HFFc6 (cell line): ENCODE data around the gene ANKRD55. TPM values are rescaled to one million over a fixed set of nuclear protein-coding genes. Genes with fewer than 3 reads are reported as not detected.
"Not testable (repeated sequence)": the region's sequence is repeated elsewhere in the genome, so short reads cannot be mapped to it uniquely, and the experiment has no call there.

ENCODE experiments used
- DNase-seq: peaks from one replicate; pipeline ENCODE4 v3.0.0-alpha.2; 2018
- H3K27ac Mint-ChIP-seq: 2 replicates; pipeline ENCODE4 v1.8.0; 2020; ENCODE audit warnings: mild to moderate bottlenecking, mixed read lengths
- H3K27me3 Mint-ChIP-seq: 2 replicates; pipeline ENCODE4 v1.8.0; 2021; ENCODE audit warnings: mild to moderate bottlenecking, moderate library complexity, mixed read lengths; ENCODE audit not compliant: insufficient read depth
- H3K36me3 Mint-ChIP-seq: 2 replicates; pipeline ENCODE4 v1.8.0; 2021; ENCODE audit warnings: low read depth, mixed read lengths
- H3K4me1 Mint-ChIP-seq: 2 replicates; pipeline ENCODE4 v1.8.0; 2020; ENCODE audit warnings: low read depth, mixed read lengths
- H3K4me3 Mint-ChIP-seq: 2 replicates; pipeline ENCODE4 v1.8.0; 2020; ENCODE audit warnings: mild to moderate bottlenecking, moderate library complexity, mixed read lengths
- H3K9me3 Mint-ChIP-seq: 2 replicates; pipeline ENCODE4 v1.8.0; 2020; ENCODE audit warnings: mild to moderate bottlenecking, mixed read lengths
- CTCF ChIP-seq: fragments of 200-600 bp; sonication (generic); IDR thresholded peaks from 2 replicates; pipeline ENCODE4 v1.5.0; 2021; ENCODE audit warnings: antibody characterized with exemption, mild to moderate bottlenecking
- total RNA-seq, 6 experiments: library from RNA; stranded (reverse); fragmentation: NEBNext Ultra II Directional; extraction: Animal tissue kit (Norgen Biotek cat#: 25700); gene quantifications; 2 replicates in 1 of 6; 3 replicates in 5 of 6; pipeline ENCODE4 v1.2.3, GENCODE V29; 2021

The ANKRD55 gene
- total RNA-seq, 6 experiments from 2014 or later = not detected

GRCh38 chr5:56246769-56247168 lies 13.6 kb upstream of the ANKRD55 start:
- H3K9me3 Mint-ChIP-seq = peaks cover 22% of the 10 kb centered on the region
- no peak overlapping the region for H3K4me3 Mint-ChIP-seq
- H3K27me3 Mint-ChIP-seq = peaks cover 2% of the 10 kb centered on the region; the same call in 1 of the 2 replicates
- TF ChIP-seq CTCF = no peak
- peaks cover 12% of the 10 kb centered on the region for H3K4me1 Mint-ChIP-seq
- peaks cover 9% of the 10 kb centered on the region; the same call in 1 of the 2 replicates for H3K36me3 Mint-ChIP-seq
- H3K27ac Mint-ChIP-seq = no peak overlapping the region
- no peak for DNase-seq

- no peak for TF ChIP-seq CTCF
- DNase-seq = no peak
- no peak overlapping the region for H3K4me3 Mint-ChIP-seq
- peaks cover 12% of the 10 kb centered on the region for H3K4me1 Mint-ChIP-seq
- no peak overlapping the region for H3K27ac Mint-ChIP-seq
- peaks cover 8% of the 10 kb centered on the region for H3K27me3 Mint-ChIP-seq
- H3K36me3 Mint-ChIP-seq = peaks cover 9% of the 10 kb centered on the region; the same call in 1 of the 2 replicates
- H3K9me3 Mint-ChIP-seq = peaks cover 29% of the 10 kb centered on the region
These were observed 12.4 kb upstream of the ANKRD55 start for GRCh38 chr5:56245481-56245880.

GRCh38 chr5:56244627-56245026 lies 11.5 kb upstream of the ANKRD55 start:
- no peak for TF ChIP-seq CTCF
- Mint-ChIP-seq H3K36me3 (peaks cover 9% of the 10 kb centered on the region; the same call in 1 of the 2 replicates), H3K4me1 (peaks cover 12% of the 10 kb centered on the region), H3K27me3 (peaks cover 8% of the 10 kb centered on the region), H3K4me3 (no peak overlapping the region), H3K27ac (no peak overlapping the region), H3K9me3 (peaks cover 28% of the 10 kb centered on the region)
- DNase-seq = no peak

GRCh38 chr5:56242271-56242670 lies 9.1 kb upstream of the ANKRD55 start:
- not testable (repeated sequence) for DNase-seq, H3K27ac Mint-ChIP-seq, H3K4me3 Mint-ChIP-seq, H3K4me1 Mint-ChIP-seq, H3K36me3 Mint-ChIP-seq
- Mint-ChIP-seq H3K27me3 (peaks cover 15% of the 10 kb centered on the region), H3K9me3 (peaks cover 17% of the 10 kb centered on the region)

- Mint-ChIP-seq H3K27ac (no peak overlapping the region), H3K4me3 (no peak overlapping the region), H3K36me3 (no peaks in the 10 kb centered on the region), H3K4me1 (peaks cover 7% of the 10 kb centered on the region), H3K27me3 (peaks cover 39% of the 10 kb centered on the region), H3K9me3 (no peaks in the 10 kb centered on the region)
- TF ChIP-seq CTCF = no peak
- no peak for DNase-seq
These were observed 592 bp downstream of the ANKRD55 start for GRCh38 chr5:56232538-56232937.

- DNase-seq = no peak
- Mint-ChIP-seq H3K9me3 (peaks cover 4% of the 10 kb centered on the region; the same call in 1 of the 2 replicates), H3K4me3 (no peak overlapping the region), H3K27me3 (peaks cover 32% of the 10 kb centered on the region), H3K36me3 (no peaks in the 10 kb centered on the region), H3K4me1 (peaks cover 7% of the 10 kb centered on the region), H3K27ac (no peak overlapping the region)
- no peak for TF ChIP-seq CTCF
These were observed 2.6 kb downstream of the ANKRD55 start for GRCh38 chr5:56230576-56230975.
